Ovary (tissue), 3 donors: ENCODE measurements around the gene KLF1.

Source experiments
- POLR2A ChIP-seq: fragments of 450-650 bp; IDR thresholded peaks from one replicate; pipeline ENCODE4 v1.6.1; 2017; ENCODE audit warnings: antibody characterized with exemption, mild to moderate bottlenecking, moderate library complexity
- TF ChIP-seq, protein P1 (sequence below), 3 donors: fragments of 450-650 bp in 2 of 3; fragments of 200-600 bp in 1 of 3; IDR thresholded peaks; one replicate each; pipeline versions ENCODE4 v1.5.1 to v1.8.0; 2016 to 2022; ENCODE audit warnings: antibody characterized with exemption in 3 of 3, mild to moderate bottlenecking in 1 of 3
- donor health status: DM: no; HTN: no; CAD: no.

GRCh38 chr19:12893582-12893981 lies 6.6 kb upstream of the KLF1 start:
- TF ChIP-seq, protein P1, sequence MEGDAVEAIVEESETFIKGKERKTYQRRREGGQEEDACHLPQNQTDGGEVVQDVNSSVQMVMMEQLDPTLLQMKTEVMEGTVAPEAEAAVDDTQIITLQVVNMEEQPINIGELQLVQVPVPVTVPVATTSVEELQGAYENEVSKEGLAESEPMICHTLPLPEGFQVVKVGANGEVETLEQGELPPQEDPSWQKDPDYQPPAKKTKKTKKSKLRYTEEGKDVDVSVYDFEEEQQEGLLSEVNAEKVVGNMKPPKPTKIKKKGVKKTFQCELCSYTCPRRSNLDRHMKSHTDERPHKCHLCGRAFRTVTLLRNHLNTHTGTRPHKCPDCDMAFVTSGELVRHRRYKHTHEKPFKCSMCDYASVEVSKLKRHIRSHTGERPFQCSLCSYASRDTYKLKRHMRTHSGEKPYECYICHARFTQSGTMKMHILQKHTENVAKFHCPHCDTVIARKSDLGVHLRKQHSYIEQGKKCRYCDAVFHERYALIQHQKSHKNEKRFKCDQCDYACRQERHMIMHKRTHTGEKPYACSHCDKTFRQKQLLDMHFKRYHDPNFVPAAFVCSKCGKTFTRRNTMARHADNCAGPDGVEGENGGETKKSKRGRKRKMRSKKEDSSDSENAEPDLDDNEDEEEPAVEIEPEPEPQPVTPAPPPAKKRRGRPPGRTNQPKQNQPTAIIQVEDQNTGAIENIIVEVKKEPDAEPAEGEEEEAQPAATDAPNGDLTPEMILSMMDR (IDR thresholded peaks at IDR 0.05): no peak
- TF ChIP-seq POLR2A: no peak
